ENCODE results near the gene TLE7.

DNA sequence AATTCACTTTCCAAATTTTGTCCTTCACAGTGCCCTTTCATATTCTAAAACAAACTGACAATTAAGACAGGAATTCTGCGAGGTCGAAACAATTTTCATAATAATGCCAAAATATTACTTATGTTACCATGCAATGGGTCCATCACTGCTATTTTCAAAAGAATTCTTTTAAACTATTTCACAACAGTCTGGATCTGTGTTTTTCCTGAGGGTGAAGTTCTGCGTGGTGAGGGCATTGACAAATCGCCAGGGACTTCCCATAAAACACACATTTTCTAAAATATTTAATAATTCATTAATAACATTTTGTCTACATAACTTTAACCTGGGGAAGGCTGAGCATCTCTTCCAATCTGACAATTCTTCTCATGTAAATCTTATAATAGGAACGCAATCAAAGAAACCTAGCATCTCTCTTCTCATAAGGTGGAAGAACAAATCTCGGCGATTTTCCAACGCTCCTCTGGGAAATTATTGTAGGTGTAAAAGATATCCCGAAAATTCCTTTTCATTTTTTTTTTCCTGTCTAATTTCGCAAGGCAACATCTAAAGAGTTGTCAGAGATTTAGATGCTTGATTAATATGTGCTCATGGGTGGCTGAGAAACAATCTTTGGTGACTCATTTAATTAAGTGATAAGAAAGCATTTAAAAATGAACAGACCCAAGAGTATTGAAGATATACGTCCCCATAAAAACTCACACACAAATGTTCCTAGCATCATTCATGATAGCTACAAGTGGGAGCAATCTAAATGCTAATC lies 41.9 kb downstream of the TLE7 start:
- TF ChIP-seq POLR2AphosphoS5 (IDR thresholded peaks at IDR 0.05; ENCODE audit: low read depth, low read length) (no peak), TAF1 (IDR thresholded peaks at IDR 0.05; ENCODE audit: low read depth, low read length) (no peak), POLR2A (IDR thresholded peaks at IDR 0.05; ENCODE audit: low read depth, low read length) (no peak)
